Measurements from ENCODE around the gene LY6G6F. TPM values are rescaled to one million over a fixed set of nuclear protein-coding genes. Genes with fewer than 3 reads are reported as not detected.

Gene LY6G6F
- total RNA-seq, 2 donors from 2014 or later = not detected

DNA sequence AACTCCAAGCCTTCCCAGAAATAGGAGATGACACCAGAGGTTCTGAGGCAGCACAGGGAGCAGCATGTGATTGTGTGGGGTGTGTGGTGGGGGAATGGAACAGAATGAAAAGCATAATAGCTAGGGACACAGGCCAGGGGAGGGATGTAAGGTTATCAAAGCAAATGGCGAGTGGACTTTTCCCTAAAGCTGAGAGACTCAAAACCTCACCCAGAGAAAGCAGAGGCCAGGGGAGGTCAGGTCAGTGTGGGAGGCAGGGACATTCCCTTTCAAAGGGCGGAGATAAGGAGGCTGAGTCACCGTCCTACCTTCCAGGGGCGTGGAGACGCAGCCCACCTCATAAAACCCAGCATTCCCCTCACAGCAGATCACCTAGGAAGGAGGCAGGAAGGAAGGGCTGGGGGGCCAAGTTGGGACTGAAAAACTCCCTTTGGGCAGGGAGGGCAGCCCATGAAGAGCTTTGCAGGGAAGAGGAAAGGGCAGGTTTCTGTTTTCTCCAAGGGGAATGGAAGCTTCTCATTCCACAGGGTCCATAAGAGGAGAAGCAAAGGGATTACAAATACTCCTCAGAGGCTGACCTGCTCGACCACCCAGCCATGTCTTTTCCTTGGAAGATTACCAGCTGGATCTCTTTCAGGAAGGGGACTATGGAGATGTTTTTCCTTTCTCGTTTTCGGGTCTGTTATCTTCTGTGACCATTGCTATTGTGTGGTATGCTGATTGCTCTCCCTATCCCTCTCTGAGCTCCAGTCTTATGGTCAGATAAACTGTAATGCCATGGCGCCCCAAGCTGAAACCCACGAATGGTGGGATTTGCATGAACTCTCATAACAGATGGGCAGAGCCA lies 16.2 kb upstream of the LY6G6F start:
- no peak for DNase-seq (ENCODE audit: low spot score)
- Histone ChIP-seq H3K4me1 (no peaks in the 10 kb centered on the region), H3K36me3 (peaks cover 86% of the 10 kb centered on the region), H3K27me3 (no peaks in the 10 kb centered on the region), H3K4me3 (no peak overlapping the region), H3K27ac (no peak overlapping the region), H3K9me3 (no peaks in the 10 kb centered on the region)
- TF ChIP-seq, protein P1, sequence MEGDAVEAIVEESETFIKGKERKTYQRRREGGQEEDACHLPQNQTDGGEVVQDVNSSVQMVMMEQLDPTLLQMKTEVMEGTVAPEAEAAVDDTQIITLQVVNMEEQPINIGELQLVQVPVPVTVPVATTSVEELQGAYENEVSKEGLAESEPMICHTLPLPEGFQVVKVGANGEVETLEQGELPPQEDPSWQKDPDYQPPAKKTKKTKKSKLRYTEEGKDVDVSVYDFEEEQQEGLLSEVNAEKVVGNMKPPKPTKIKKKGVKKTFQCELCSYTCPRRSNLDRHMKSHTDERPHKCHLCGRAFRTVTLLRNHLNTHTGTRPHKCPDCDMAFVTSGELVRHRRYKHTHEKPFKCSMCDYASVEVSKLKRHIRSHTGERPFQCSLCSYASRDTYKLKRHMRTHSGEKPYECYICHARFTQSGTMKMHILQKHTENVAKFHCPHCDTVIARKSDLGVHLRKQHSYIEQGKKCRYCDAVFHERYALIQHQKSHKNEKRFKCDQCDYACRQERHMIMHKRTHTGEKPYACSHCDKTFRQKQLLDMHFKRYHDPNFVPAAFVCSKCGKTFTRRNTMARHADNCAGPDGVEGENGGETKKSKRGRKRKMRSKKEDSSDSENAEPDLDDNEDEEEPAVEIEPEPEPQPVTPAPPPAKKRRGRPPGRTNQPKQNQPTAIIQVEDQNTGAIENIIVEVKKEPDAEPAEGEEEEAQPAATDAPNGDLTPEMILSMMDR (IDR thresholded peaks at IDR 0.05) = no peak

DNA sequence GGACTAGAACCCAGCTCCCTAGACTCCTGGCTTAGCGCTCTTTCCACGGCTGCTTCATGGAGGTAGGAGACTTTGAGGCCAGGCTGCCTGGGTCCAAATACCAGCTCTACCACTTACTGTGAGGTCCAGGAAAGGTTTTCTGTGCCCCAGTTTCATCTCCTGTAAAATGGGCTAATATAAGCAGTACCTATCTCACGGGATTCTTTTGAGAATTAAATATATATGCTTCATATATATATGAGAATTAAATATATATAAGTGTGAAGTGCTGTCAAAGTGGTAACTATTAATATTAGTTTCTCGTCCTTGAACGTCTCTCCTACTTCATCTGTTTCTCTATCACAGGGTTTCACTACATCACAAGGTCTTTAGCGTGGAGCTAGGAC lies 15.6 kb upstream of the LY6G6F start:
- TF ChIP-seq, protein P1 (IDR thresholded peaks at IDR 0.05) = no peak
- no peak for DNase-seq (ENCODE audit: low spot score)
- Histone ChIP-seq H3K4me3 (no peak overlapping the region), H3K36me3 (peaks cover 91% of the 10 kb centered on the region), H3K27me3 (no peaks in the 10 kb centered on the region), H3K9me3 (no peaks in the 10 kb centered on the region), H3K27ac (no peak overlapping the region), H3K4me1 (no peaks in the 10 kb centered on the region)

DNA sequence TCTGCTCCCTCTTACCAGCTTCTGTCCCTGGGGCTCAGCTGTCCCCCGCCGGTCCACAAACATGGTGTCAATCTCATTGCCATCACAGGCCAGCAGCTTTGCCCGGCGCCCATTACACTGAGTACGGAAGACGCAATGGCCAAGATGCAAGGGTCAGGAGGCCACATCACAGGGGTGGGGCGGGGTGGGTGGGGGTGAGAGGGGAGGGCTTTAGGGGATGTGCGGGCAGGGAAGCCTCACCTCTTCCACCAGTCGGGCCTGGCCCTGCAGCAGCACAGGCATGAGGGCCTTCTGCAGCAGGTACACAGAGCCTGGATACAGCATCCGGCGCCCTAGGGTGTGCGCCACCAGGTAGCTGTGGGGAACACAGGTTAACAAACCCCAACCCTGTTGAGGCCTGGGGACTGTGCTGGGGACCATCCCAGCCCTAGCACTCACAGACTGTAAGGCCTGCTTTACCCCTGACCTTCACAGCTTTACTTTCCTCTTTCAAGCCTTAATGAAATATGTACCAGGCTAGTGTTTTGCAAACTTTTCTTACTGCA lies 15.0 kb upstream of the LY6G6F start:
- TF ChIP-seq, protein P1 (IDR thresholded peaks at IDR 0.05) = no peak
- Histone ChIP-seq H3K27ac (no peak overlapping the region), H3K27me3 (no peaks in the 10 kb centered on the region), H3K4me1 (no peaks in the 10 kb centered on the region), H3K36me3 (peaks cover 91% of the 10 kb centered on the region), H3K9me3 (no peaks in the 10 kb centered on the region), H3K4me3 (no peak overlapping the region)
- DNase-seq (ENCODE audit: low spot score) = no peak

DNA sequence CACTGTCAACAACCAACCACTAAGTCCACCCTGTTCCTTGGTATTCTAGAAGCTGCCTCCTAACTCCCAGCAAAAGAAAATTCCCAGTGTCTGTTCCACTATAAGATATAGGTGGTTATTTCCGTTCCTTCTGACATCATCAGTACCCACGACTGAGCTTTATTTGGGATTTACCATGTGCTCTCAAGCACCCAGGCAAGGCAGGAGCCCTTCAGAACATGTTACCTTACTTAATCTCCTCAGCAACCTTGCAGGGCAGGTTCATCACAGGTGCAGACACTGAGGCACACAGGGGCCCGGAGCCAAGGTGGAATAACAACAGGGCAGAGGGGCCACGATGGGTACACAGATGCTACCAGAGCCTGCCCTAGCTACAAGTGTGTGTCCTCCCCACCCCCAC lies 14.3 kb upstream of the LY6G6F start:
- Histone ChIP-seq H3K36me3 (peaks cover 93% of the 10 kb centered on the region), H3K4me1 (no peaks in the 10 kb centered on the region)

DNA sequence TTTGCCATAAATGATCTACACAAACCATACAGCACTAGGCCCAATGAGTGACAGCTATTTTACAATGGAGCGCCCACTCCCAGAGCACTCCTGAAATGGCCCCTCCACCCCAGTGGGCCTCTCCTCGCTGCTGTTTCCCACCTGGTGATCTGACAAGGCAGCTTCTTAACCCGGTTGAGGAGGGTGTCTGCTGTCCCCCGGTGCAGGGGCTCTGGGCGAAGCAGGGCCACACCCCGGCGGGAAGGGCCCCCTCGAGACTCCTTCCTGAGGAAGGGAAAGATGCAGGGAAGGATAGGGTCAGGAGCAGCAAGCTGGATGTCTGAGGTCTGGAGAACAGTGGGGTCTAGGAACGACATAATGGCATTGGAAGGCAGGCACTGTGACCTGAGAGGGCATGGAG lies 13.8 kb upstream of the LY6G6F start:
- DNase-seq (ENCODE audit: low spot score) = no peak
- Histone ChIP-seq H3K4me3 (no peak overlapping the region), H3K27ac (no peak overlapping the region), H3K27me3 (no peaks in the 10 kb centered on the region), H3K4me1 (peaks cover 0 to 2% of the 10 kb centered on the region in 2 donors), H3K9me3 (no peaks in the 10 kb centered on the region), H3K36me3 (peaks cover 92% of the 10 kb centered on the region)
- TF ChIP-seq, protein P1 (IDR thresholded peaks at IDR 0.05) = no peak

More for the DNA sequence above, 14.3 kb upstream of the LY6G6F start:
- DNase-seq (ENCODE audit: low spot score) = no peak
- Histone ChIP-seq H3K27me3 (no peaks in the 10 kb centered on the region), H3K9me3 (no peaks in the 10 kb centered on the region), H3K4me3 (no peak overlapping the region), H3K27ac (no peak overlapping the region)
- TF ChIP-seq, protein P1 (IDR thresholded peaks at IDR 0.05) = no peak

Measured in right atrium auricular region (tissue), 2 donors.